T-helper 1 cell treated with Interleukin-12 subunit alpha and Interleukin-12 subunit beta and Interleukin-4 antibody, amounts not matched to agents 30 μg/mL and 1 μg/mL, for 36 hours (primary cell): ENCODE measurements around the gene TMEM44.

Experiments used
- H3K27ac Mint-ChIP-seq: one replicate; pipeline ENCODE4 v1.8.0; 2021; ENCODE audit warnings: mild to moderate bottlenecking, mixed read lengths
- H3K27me3 Mint-ChIP-seq: one replicate; pipeline ENCODE4 v1.8.0; 2021; ENCODE audit warnings: low read depth, mixed read lengths
- H3K36me3 Mint-ChIP-seq: one replicate; pipeline ENCODE4 v1.8.0; 2021; ENCODE audit warnings: low read depth, mixed read lengths
- H3K4me1 Mint-ChIP-seq: one replicate; pipeline ENCODE4 v1.8.0; 2021; ENCODE audit warnings: low read depth, mixed read lengths
- H3K4me3 Mint-ChIP-seq: one replicate; pipeline ENCODE4 v1.8.0; 2021; ENCODE audit warnings: mild to moderate bottlenecking, moderate library complexity, mixed read lengths
- H3K9me3 Mint-ChIP-seq: one replicate; pipeline ENCODE4 v1.8.0; 2021; ENCODE audit warnings: mixed read lengths

Gene TMEM44

DNA sequence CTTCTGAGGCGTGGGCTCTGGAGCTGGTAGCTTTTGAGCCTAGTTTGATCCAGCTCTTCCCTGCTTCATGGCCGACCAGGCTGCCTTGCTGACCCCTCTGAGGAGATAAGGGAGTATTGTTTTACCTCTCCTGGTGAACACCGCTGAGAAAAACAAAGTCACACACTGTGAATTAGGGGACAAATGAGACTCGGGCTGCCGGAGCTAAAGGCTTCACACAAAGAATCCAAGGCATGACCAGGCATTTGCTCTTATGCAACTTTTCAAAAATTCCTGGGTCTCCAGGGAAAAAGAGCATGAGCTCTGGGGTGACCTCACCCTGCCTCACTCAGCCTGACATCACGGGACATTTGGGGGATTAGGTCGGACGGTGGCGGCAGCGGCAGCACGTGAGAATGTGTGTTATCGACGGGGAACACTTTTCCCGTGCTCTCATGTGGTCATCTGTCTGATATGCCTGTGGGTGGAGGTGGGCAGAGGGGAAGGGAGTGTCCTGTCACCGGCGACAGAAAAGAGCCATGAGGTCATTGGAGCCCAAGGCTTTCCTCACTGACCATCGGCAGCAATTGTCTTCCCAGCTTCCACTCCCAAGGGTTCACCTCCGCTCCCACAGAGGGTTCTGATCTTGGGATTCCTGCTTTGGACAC, 61.0 kb downstream of the TMEM44 start:
- no peak overlapping the region for H3K27ac Mint-ChIP-seq
- H3K9me3 Mint-ChIP-seq = no peaks in the 10 kb centered on the region
- peaks cover 24% of the 10 kb centered on the region for H3K27me3 Mint-ChIP-seq
- H3K36me3 Mint-ChIP-seq = no peaks in the 10 kb centered on the region
- no peak overlapping the region for H3K4me3 Mint-ChIP-seq
- H3K4me1 Mint-ChIP-seq = peaks cover 5% of the 10 kb centered on the region

DNA sequence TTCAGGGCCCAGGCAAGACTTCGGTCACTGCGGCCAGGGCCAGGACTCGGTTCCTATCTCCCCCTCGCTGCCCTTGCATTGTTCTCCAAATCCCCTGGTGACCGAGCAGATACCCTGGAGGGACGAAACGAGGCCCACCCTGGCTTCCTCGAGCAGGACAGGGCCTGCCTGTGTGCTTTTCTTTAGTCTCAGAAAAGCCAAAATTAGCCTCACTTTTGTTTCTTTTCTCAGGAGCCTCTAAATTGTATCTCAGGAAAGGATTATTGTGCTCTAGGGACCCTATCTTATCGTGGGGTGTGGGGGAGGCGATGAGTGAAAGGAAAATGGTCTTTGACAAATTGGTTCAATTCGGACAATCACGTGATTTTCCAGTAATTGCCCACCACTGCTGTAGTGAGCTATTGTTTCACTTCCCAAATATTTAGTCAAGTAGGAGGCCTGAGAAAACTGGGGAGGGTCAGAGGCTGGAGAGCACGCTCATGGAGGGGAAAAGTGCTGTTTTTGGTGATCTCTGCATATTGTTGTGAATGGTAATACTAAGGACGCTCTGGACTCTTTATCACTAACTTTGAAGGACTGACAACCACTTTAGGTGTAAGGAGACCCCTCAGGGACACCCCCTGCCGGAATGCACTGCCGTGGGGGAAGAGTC, 61.6 kb downstream of the TMEM44 start:
- H3K4me3 Mint-ChIP-seq = no peak overlapping the region
- H3K36me3 Mint-ChIP-seq = no peaks in the 10 kb centered on the region
- peaks cover 5% of the 10 kb centered on the region for H3K4me1 Mint-ChIP-seq
- peaks cover 28% of the 10 kb centered on the region for H3K27me3 Mint-ChIP-seq
- no peak overlapping the region for H3K27ac Mint-ChIP-seq
- H3K9me3 Mint-ChIP-seq = no peaks in the 10 kb centered on the region

DNA sequence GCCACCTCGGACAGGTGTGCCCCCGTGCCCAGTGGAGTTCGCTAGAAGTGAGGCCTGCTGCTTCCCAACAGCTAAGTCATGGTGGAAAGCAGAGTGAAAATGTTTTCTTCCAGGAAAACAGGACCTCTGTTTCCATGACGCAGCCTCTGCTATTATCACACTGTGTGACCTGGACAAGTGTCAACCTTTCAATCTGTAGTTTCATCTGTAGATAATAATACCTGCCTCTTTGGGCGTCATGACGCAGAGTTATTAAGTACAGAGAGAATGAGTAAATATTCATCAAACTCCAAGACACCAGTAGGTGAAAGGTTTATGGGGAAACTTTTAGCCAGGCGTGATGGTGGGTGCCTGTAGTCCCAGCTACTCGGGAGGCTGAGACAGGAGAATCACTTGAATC, 62.3 kb downstream of the TMEM44 start:
- Mint-ChIP-seq H3K36me3 (no peaks in the 10 kb centered on the region), H3K27me3 (peaks cover 28% of the 10 kb centered on the region), H3K4me1 (peaks cover 5% of the 10 kb centered on the region), H3K9me3 (no peaks in the 10 kb centered on the region), H3K27ac (no peak overlapping the region), H3K4me3 (no peak overlapping the region)

DNA sequence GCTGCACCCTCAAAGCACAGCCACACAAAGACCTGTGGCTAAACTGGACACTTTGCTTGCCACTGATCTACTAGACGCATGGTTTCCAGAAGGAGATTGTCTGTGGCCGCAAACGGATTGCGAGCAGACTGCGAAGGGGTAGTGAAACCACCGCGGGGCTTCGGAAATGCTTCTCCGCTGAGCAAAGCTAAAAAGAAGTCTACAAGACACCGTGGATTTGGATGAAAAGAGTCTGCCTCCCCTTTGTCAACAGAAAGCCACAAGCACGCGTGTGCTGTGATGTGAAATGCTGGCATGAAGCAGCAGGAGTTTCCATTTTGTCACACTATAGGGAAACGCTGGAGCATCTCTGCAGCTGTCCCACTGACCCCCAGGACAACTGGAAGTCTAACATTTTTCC, 63.0 kb downstream of the TMEM44 start:
- H3K4me3 Mint-ChIP-seq = no peak overlapping the region
- H3K27me3 Mint-ChIP-seq = peaks cover 28% of the 10 kb centered on the region
- no peaks in the 10 kb centered on the region for H3K9me3 Mint-ChIP-seq
- H3K36me3 Mint-ChIP-seq = no peaks in the 10 kb centered on the region
- peaks cover 5% of the 10 kb centered on the region for H3K4me1 Mint-ChIP-seq
- H3K27ac Mint-ChIP-seq = no peak overlapping the region

DNA sequence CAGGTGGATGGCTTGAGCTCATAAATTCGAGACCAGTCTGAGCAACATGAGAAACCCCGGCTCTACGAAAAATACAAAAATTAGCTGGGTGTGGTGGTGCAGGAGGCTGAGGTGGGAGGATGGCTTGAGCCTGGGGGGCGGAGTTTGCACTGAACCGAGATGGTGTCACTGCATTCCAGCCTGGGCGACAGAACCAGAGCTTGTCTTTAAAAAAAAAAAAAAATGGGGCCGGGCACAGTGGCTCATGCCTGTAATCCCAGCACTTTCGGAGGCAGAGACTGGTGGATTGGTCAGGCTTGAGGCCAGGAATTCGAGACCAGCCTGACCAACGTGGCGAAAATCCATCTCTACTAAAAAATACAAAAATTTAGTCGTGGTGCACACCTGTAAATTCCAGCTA, 64.0 kb downstream of the TMEM44 start:
- H3K27me3 Mint-ChIP-seq = peaks cover 33% of the 10 kb centered on the region
- H3K9me3 Mint-ChIP-seq = no peaks in the 10 kb centered on the region
- H3K36me3 Mint-ChIP-seq = no peaks in the 10 kb centered on the region
- no peak overlapping the region for H3K27ac Mint-ChIP-seq
- H3K4me3 Mint-ChIP-seq = no peak overlapping the region
- peaks cover 5% of the 10 kb centered on the region for H3K4me1 Mint-ChIP-seq

DNA sequence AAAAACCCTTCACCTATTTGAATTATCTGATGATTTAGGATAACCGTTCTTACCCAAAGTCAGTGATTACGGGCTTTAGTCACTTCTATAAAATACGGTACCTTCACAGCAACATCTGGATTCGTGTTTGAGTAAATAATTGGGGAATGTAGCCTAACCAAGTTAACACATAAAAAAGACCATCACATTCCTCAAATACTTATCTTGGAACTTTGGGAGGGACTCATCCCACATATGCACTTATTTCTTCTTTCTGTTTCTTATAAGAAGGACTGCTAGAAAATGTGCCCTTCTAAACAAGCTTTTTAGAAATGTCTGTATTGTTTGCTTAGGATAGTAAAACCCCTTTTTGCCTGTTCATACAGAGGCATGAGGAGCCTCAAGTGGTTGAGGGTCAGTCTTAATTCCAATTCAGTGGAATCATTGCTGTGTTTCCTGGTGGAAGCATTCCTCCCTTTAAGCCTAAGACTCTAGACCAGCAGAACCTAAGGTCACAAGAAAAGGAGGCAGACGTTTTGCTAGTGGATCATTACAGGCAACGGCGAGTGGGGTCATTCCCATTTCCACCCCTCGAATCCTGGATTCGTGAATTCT, 67.5 kb downstream of the TMEM44 start:
- no peak overlapping the region for H3K27ac Mint-ChIP-seq
- H3K4me3 Mint-ChIP-seq = no peak overlapping the region
- H3K4me1 Mint-ChIP-seq = no peaks in the 10 kb centered on the region
- H3K27me3 Mint-ChIP-seq = peaks cover 18% of the 10 kb centered on the region
- H3K36me3 Mint-ChIP-seq = no peaks in the 10 kb centered on the region
- no peaks in the 10 kb centered on the region for H3K9me3 Mint-ChIP-seq

DNA sequence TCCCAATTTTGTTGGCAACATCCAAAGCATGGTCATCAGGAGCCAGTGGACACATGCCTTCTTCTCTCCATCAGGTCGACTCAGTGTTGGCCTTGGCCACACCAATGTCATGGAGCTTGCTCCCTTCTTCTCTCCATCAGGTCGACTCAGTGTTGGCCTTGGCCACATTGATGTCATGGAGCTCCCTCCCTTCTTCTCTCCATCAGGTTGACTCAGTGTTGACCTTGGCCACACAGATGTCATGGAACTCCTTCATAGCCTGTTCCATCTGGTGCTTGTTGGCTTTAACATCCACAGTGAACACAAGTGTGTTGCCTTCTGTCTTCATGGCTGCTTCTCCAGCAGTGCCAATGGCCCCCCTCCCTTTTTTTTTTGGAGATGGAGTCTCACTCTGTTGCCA, 70.2 kb downstream of the TMEM44 start:
- H3K4me3 Mint-ChIP-seq = no peak overlapping the region
- peaks cover 18% of the 10 kb centered on the region for H3K27me3 Mint-ChIP-seq
- H3K4me1 Mint-ChIP-seq = no peaks in the 10 kb centered on the region

DNA sequence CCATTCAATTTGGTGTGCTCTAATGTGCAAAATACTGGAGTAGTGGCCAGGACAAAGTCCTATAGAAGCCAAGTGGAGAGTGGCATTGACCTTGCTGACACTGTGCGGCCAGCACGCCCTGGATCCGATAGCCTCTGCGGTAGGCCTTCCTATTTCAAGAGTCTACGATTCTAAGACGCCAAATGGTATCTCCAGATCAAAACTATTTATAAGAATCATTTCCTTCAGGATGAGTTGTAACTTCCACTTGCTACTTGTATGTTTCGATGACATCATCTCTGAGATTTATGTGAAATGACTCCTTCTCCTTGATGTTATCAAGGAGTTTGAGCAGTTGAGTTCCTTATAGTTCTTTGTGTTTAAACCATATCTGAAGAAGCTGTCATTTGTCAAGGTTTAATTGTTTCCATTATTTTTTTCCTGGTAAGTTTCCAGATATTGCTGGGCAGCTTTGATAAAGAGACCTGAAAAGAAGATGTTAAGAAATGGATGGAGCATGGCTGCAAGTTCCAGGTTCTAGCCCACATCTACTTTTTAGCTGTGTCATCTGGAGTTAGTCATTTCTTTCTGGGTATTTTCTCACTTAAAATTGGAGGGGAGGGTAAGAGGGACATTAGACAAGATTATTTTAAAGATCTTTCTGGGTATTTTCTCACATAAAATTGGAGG, 71.8 kb downstream of the TMEM44 start:
- H3K36me3 Mint-ChIP-seq = no peaks in the 10 kb centered on the region
- peaks cover 13% of the 10 kb centered on the region for H3K27me3 Mint-ChIP-seq
- H3K4me1 Mint-ChIP-seq = peaks cover 4% of the 10 kb centered on the region
- no peaks in the 10 kb centered on the region for H3K9me3 Mint-ChIP-seq
- no peak overlapping the region for H3K4me3 Mint-ChIP-seq
- H3K27ac Mint-ChIP-seq = no peak overlapping the region

More for the DNA sequence above, 70.2 kb downstream of the TMEM44 start:
- no peak overlapping the region for H3K27ac Mint-ChIP-seq
- H3K9me3 Mint-ChIP-seq = no peaks in the 10 kb centered on the region
- no peaks in the 10 kb centered on the region for H3K36me3 Mint-ChIP-seq

DNA sequence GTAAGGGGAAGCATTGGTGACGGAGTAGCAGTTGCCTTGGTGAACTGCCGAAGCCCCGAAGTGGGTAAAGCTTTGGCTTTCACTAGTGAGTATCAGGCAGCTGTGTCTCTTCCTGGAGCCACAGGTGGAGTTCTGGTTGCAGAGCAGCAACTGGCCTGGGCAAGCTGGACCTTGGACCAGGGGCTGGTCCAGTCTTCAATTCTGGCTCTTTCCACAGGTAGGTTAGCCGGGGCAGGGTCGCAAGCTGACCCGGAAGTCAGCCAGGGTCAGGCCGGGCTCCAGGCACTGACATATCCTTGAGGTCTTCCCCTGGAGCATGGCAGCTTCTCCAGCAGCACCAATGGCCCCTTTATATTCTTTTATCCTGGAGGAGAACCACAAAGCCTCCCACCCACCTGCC, 73.2 kb downstream of the TMEM44 start:
- no peaks in the 10 kb centered on the region for H3K36me3 Mint-ChIP-seq
- peaks cover 4% of the 10 kb centered on the region for H3K4me1 Mint-ChIP-seq
- H3K9me3 Mint-ChIP-seq = no peaks in the 10 kb centered on the region
- H3K27me3 Mint-ChIP-seq = peaks cover 13% of the 10 kb centered on the region
- H3K27ac Mint-ChIP-seq = no peak overlapping the region
- no peak overlapping the region for H3K4me3 Mint-ChIP-seq

DNA sequence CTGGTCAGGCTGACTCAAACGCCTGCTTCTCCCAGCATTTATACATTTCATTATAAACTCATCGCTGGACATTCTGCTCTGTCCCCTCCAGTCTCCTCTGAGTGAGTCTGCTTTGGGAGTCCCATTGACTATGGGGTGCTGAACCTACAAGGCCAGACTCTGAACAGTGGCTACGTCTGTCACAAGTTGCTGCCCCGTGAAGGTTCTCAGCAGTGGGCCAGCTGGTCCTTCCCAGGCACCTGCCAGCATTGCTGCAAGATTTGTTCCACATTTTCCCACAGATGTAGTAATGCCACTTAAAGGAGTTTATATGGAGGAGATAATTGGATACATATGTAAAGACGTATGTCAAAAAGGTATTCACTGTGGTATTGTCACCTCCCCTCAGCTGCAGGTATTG, 73.7 kb downstream of the TMEM44 start:
- H3K27me3 Mint-ChIP-seq = peaks cover 12% of the 10 kb centered on the region
- no peak overlapping the region for H3K4me3 Mint-ChIP-seq
- no peak overlapping the region for H3K27ac Mint-ChIP-seq
- no peaks in the 10 kb centered on the region for H3K9me3 Mint-ChIP-seq
- peaks cover 4% of the 10 kb centered on the region for H3K4me1 Mint-ChIP-seq
- no peaks in the 10 kb centered on the region for H3K36me3 Mint-ChIP-seq

DNA sequence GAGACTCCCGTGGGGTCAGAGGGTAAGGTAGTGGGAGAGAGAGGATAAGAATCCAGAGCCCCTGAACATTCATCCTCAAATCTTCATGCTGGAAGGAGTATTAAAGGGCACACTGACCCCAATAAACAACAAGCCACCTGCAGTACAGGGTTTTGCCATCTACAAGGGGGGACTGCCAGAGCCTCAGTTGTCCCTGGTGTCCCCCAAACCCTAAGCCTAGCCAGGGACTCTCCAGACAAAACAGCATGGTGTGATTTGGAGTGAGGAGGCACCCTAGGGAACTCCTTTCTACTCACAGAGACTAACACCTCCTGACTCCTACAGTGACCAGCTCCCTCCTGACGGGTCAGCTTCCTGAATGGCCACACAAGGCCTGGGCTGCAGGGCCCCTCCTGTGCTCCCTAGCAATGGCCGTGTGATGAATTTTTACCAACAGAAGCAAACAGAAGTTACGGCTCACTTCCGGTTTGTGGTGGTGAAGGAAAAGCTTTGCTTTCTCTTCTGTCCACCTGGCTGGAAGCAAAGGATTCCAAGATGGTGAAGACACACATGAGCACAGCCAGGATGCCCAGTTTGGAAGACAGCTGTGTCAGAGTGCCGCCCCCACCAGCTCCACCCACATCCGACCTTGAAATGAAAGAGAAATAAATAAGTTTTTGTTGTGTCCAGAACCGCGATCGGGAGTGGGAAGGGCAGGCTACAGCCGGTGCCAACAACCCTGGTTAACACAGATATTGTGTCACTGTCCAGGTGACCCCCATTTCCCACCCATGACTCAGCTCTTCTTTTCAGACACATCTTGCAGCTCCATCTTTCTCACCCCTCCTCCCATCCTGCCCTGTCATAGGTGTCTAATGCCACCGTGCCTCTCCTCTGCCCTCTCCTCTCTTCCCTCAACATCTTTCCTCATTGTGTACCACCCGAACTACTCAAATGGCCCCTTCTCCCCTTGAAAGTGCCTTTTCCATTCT, 76.8 kb downstream of the TMEM44 start:
- Mint-ChIP-seq H3K36me3 (no peaks in the 10 kb centered on the region), H3K4me3 (peak overlapping the region; percentile 75)

DNA sequence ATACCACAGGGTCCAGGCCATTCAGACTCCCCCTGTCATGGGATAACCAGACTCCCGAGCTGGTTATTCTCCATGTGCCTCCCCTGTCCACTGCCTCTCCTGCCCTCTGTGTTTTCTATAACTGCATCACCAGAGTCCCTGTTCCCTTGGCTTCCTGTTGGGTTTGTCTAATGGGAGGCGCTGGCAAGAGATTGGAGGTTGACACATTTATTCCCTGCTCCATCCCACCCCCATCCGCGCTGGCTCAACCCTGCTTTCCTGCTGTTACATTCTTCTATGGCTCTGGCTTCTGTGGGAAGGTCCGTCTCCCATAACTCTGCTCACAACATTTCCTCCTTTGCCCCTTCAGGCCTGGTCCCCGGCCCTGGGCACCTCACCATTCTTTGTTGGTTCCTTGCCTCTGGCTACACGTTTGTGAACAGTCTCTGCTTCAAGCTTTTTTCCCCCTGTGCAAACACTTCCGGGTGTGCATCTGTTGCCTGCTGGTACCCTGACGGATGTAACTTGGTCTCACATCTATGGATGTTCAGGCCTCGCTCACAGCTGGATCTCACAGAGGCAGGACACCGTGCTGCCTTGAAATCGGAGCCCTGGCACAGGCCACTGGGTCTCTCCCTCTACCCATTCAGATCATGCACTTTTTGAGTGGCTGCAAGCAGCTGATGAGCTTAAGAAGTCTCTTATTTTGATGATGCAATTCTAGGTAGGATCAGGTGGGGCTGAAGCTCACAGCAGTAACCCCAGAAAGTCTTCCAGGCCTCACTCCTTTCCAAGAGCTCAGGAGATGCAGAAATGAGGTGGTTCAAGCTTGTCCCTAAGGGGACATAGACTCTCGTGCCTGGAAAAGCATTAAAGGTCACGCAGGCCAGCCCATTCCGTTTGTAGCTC, 77.8 kb downstream of the TMEM44 start:
- Mint-ChIP-seq H3K4me3 (no peak overlapping the region), H3K36me3 (no peaks in the 10 kb centered on the region), H3K9me3 (no peaks in the 10 kb centered on the region), H3K27ac (no peak overlapping the region), H3K27me3 (no peaks in the 10 kb centered on the region), H3K4me1 (peaks cover 4% of the 10 kb centered on the region)

More for the DNA sequence above, 76.8 kb downstream of the TMEM44 start:
- H3K4me1 Mint-ChIP-seq = peaks cover 4% of the 10 kb centered on the region
- no peaks in the 10 kb centered on the region for H3K9me3 Mint-ChIP-seq
- no peaks in the 10 kb centered on the region for H3K27me3 Mint-ChIP-seq
- peak overlapping the region; percentile 74 for H3K27ac Mint-ChIP-seq

DNA sequence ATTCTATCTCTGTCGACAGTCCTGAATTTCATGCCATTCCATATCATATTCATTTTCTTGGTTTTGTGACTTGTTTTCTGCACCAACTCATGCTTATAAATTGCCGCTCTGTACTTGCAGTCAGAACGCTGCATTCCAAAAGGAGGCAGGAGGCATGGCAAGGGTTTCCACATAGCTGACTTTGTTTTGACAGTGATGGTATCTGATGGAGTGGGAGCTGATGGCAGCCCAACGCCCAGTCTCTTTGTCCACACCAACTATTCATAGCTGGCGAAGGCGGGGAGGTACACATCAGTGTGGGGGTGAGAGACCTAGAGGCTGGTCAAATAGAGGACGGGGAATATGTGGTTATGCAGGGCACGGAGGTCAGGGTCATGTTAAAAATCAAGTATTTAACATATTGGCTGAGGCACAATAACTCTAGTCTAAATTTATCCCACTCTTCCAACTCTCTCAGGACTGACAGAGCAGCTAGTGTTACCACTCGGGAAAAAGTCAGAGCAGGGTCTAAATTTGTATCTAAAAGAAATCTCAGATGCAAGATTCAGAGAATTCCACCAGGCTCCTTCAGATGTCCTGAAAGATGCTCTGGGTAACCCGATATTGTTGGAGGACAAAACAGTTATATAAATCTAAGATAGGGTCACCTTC, 78.6 kb downstream of the TMEM44 start:
- Mint-ChIP-seq H3K4me3 (no peak overlapping the region), H3K4me1 (peaks cover 4% of the 10 kb centered on the region), H3K27ac (no peak overlapping the region), H3K27me3 (no peaks in the 10 kb centered on the region), H3K36me3 (no peaks in the 10 kb centered on the region), H3K9me3 (no peaks in the 10 kb centered on the region)
